ENCODE data around the gene MAPK6.
"Not testable (repeated sequence)": the region's sequence is repeated elsewhere in the genome, so short reads cannot be mapped to it uniquely, and the experiment has no call there.

Gene MAPK6

DNA sequence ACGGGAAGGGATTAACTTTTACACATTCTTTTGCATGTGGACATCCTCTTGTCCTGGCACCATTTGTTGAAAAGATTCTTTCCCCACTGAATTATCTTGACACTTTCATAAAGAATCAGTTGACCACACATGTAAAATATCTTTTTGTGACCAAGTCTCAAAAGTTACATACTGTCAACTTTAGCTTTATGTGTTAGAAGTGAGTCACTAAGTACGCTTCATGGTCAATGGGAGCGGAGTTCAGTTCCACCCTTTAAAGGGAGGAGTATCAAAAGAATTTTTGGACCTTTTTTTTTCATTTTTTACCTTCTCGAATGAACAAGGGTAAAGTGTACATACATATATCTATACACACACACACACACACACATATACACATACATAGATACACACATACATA, 35.4 kb downstream of the MAPK6 start:
- no peaks in the 10 kb centered on the region for H3K4me1 Mint-ChIP-seq
- H3K36me3 Mint-ChIP-seq: no peaks in the 10 kb centered on the region
- DNase-seq (ENCODE audit: low spot score in 2 of 2) (no peak), ATAC-seq (no peak)
- H3K27ac Mint-ChIP-seq: no peak overlapping the region
- no peak overlapping the region for H3K4me3 Mint-ChIP-seq
- no peaks in the 10 kb centered on the region for H3K9me3 Mint-ChIP-seq

DNA sequence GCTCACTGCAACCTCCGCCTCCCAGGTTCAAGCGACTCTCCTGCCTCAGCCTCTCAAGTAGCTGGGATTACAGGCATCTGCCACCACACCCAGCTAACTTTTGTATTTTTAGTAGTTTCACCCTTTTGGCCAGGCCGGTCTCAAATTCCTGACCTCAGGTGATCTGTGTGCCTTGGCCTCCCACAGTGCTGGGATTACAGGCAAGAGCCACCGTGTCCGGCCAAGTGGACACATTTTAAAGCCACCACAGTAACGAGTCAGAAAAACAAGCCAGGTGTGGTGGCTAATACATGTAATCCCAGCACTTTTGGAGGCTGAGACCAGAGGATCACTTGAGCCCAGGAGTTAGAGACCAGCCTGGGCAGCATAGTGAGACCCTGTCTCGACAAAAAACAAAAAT, 35.8 kb downstream of the MAPK6 start:
- H3K36me3 Mint-ChIP-seq; DNase-seq (ENCODE audit: low spot score in 2 of 2); H3K4me3 Mint-ChIP-seq; ATAC-seq; H3K9me3 Mint-ChIP-seq; H3K27ac Mint-ChIP-seq; H3K4me1 Mint-ChIP-seq: not testable (repeated sequence)

DNA sequence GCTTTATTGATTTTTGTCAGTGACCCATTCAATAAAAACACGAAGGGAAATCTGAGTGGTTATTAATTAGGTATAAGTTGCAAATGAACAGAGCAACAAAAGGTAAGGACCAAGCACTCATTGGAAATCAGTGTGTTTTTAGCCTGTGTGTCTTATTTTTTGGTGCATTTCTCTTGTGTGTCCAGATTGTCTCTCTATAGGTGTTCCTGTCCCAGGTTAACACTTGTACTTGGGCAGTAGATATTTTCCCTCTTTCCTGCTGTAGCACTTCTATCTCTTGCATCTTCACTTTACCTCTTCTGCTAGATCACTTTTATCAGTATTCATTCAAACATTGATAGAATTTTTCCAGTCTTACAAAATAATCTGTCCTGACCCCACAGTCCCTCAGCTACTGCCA, 37.0 kb downstream of the MAPK6 start:
- DNase-seq (ENCODE audit: low spot score in 2 of 2) (no peak), ATAC-seq (no peak)
- Mint-ChIP-seq H3K4me3 (no peak overlapping the region), H3K27ac (no peak overlapping the region), H3K9me3 (no peaks in the 10 kb centered on the region), H3K36me3 (no peaks in the 10 kb centered on the region), H3K4me1 (no peaks in the 10 kb centered on the region)

DNA sequence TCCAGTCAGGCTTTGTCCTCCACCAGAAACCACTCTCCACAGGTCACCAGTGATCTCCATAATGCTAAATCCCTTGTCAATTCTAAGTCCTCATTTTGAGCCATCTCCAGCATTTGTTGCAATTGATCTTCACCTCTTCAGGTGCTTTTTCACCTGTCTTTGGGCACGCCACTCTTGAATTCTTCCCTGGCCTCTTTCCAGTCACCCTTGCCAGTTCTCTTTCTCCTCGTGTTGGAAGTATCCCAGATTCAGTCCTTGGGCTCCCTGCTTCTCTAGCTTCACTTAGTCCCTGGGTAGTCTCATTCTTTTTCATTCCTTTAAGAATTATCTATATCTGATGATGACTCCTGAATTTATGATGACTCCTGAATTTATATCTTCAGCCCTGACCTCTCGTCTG, 37.5 kb downstream of the MAPK6 start:
- no peak for DNase-seq (ENCODE audit: low spot score in 2 of 2)
- ATAC-seq: no peak
- no peak overlapping the region for H3K27ac Mint-ChIP-seq
- H3K9me3 Mint-ChIP-seq: no peaks in the 10 kb centered on the region
- no peak overlapping the region for H3K4me3 Mint-ChIP-seq
- no peaks in the 10 kb centered on the region for H3K36me3 Mint-ChIP-seq
- no peaks in the 10 kb centered on the region for H3K4me1 Mint-ChIP-seq

DNA sequence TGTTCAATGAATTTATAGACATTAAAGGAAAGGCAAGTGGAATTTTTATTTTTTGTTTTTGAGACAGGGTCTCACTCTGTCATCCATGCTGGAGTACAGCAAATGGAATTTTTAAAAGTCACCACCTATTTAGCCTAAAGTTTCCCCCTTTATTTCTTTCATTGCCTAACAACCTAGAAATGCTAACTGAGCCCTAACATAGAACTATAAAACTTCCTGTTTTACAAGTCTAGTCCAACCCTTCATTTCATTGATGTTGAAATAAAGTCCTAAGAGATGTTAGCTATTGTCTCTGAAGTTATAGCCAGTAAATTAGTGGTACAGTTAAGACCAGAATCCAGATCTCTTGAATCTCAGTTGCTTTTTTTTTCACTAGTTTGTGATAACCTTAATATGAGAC, 39.0 kb downstream of the MAPK6 start:
- no peak for DNase-seq (ENCODE audit: low spot score in 2 of 2)
- ATAC-seq: no peak
- no peaks in the 10 kb centered on the region for H3K4me1 Mint-ChIP-seq
- no peak overlapping the region for H3K4me3 Mint-ChIP-seq
- no peaks in the 10 kb centered on the region for H3K9me3 Mint-ChIP-seq
- no peaks in the 10 kb centered on the region for H3K36me3 Mint-ChIP-seq
- H3K27ac Mint-ChIP-seq: peak overlapping the region; percentile 13

DNA sequence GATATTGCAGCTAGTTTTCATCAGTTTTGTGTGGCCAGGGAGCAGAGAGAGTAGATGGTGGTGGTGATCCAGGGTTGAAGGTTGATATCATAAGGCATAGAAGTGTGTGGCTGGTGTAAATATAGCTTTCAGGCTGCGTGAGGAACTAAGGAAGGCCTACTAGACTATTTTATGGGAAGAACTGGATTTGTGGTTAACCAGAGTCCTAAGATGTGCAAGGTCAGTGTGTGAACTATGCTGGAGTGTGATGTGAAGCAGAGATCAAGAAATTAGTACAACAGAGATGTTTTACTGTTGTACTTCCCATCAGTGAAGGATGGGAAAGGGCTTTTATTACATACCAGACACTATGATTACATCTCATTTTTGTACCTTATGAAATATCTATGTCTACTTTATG, 41.5 kb downstream of the MAPK6 start:
- Mint-ChIP-seq H3K27ac (peak overlapping the region; percentile 11), H3K36me3 (no peaks in the 10 kb centered on the region), H3K4me1 (no peaks in the 10 kb centered on the region), H3K4me3 (no peak overlapping the region), H3K9me3 (no peaks in the 10 kb centered on the region)
- DNase-seq (ENCODE audit: low spot score in 2 of 2) (no peak), ATAC-seq (no peak)

DNA sequence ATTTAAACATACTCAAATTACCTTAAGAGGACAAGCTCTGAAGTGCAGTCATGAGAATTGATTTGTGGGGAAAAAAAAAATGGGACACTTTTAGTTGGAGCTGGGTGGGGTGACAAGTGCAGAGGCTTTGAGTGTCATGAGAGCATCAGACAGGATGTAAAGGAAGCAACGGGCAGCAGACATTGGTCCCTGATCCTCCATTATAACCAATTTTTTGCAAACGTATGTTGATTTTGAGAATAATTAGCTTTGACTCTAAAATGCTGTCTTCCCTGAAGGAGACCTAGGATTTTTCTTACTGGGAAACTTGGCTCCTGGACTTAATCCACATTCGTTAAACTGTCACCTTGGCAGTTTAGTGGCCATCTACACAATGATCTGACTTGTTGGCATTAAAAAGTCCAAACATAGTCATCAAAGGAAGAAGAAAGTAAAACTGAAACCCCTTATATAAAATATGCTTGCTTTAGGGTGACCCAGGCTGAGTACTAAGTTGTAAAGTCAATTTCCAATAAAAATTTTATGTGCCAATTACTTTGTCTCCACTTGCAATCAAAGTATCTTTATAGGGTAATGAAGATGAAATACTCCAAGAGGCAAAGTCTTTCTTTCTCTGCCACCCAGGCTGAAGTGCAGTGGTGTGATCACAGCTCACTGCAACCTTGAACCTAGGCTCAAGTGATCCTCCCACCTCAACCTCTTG, 48.0 kb downstream of the MAPK6 start:
- Mint-ChIP-seq H3K9me3 (no peaks in the 10 kb centered on the region), H3K4me1 (peaks cover 14% of the 10 kb centered on the region), H3K27ac (peak overlapping the region; percentile 23), H3K36me3 (peaks cover 21% of the 10 kb centered on the region), H3K4me3 (no peak overlapping the region)
- DNase-seq (ENCODE audit: low spot score in 2 of 2) (no peak), ATAC-seq (peak; percentile 57)

DNA sequence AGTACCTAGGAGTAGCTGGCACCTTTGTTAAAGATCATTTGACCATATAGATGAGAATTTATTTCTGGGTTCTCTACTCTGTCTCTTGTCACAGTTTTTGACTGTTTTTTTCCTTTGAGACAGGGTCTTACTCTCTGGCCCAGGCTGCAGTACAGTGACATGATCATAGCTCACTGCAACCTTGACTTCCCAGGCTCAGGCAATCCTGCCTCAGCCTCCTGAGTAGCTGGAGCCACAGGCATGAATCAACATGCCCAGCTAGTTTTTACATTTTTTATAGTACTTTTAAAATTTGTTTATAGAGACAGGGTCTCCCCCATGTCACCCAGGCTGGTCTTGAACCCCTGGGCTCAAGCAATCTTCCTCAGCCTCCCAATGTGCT, 48.5 kb downstream of the MAPK6 start:
- peaks cover 14% of the 10 kb centered on the region for H3K4me1 Mint-ChIP-seq
- H3K9me3 Mint-ChIP-seq: no peaks in the 10 kb centered on the region
- H3K4me3 Mint-ChIP-seq: no peak overlapping the region
- H3K27ac Mint-ChIP-seq: peak overlapping the region; percentile 63
- DNase-seq (ENCODE audit: low spot score in 2 of 2): no peak
- no peak for ATAC-seq
- H3K36me3 Mint-ChIP-seq: peaks cover 21% of the 10 kb centered on the region

DNA sequence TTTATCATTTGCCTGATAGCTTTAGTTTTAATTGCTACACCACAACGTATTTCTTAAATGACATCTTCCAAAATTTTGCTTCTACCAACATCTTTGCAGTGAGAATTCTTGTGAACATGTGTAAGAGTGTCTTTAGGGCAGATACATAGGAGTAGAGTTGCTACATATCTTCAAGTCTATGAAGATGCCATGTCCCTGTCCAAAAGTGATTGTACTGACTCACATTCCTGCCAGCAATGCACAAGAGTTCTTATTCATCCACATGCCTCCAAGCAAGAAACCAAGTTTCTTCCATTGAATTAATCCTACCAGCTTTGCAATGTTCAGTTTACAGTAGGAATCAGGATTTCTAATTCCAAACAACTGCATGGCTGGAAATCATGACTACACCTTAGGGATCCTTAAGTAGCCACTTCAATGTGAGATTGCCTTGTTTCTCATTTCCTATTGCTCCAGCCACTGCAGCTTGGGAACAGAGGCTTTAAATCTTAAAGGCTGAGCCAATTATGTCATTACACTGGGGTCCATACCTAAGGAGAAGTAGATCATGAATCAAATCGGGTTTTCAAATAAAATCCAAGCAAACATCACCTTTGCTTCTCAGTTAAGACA, 49.1 kb downstream of the MAPK6 start:
- no peak for DNase-seq (ENCODE audit: low spot score in 2 of 2)
- Mint-ChIP-seq H3K9me3 (no peaks in the 10 kb centered on the region), H3K36me3 (peaks cover 21% of the 10 kb centered on the region), H3K4me1 (peaks cover 14% of the 10 kb centered on the region), H3K4me3 (no peak overlapping the region), H3K27ac (peak overlapping the region; percentile 63)
- no peak for ATAC-seq

DNA sequence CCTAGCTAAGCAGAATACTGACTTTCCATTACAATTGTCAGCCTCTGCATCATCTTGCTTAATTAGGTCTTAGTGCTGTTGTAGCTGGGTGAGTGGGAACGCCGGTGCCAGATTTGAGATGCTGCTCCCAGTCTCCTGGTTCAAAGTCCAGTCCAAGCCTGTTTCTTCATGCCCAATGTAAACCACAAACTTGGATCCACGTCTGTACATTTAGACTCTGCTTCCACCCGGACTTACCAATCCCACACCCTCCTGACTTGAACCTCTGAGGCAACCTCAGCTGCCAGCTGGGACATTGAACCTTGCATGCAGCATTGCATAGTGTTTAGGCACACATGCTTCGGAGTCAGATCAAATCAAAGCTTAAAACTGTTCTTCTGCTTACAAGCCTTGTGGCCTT, 50.5 kb downstream of the MAPK6 start:
- DNase-seq (ENCODE audit: low spot score in 2 of 2): no peak
- ATAC-seq: no peak

DNA sequence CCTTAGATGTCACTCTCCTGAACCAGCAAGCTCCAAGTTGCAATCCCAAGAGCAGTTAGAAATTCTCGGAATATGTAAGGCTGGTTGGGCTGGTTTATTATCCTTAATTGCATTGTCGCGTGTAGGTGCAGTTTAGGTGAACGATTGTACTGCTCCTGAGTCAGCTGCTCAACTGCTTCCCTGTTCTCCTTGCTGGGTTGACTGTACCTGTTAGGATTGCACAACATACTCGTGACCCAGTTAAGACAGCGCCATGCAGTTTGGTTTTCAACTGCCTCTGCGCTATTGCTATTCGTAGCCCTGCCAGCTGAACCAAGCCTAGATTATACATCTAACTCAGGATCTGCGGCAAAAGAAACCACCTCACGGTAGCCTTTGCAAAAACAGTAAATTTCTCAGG, 52.6 kb downstream of the MAPK6 start:
- peaks cover 11% of the 10 kb centered on the region for H3K36me3 Mint-ChIP-seq
- DNase-seq (ENCODE audit: low spot score in 2 of 2) (no peak), ATAC-seq (no peak)
- H3K27ac Mint-ChIP-seq: no peak overlapping the region
- H3K9me3 Mint-ChIP-seq: no peaks in the 10 kb centered on the region
- no peak overlapping the region for H3K4me3 Mint-ChIP-seq
- peaks cover 14% of the 10 kb centered on the region for H3K4me1 Mint-ChIP-seq

More for the DNA sequence above, 50.5 kb downstream of the MAPK6 start:
- Mint-ChIP-seq H3K27ac (peak overlapping the region; percentile 54), H3K9me3 (no peaks in the 10 kb centered on the region), H3K4me3 (no peak overlapping the region), H3K4me1 (peaks cover 14% of the 10 kb centered on the region), H3K36me3 (peaks cover 21% of the 10 kb centered on the region)

DNA sequence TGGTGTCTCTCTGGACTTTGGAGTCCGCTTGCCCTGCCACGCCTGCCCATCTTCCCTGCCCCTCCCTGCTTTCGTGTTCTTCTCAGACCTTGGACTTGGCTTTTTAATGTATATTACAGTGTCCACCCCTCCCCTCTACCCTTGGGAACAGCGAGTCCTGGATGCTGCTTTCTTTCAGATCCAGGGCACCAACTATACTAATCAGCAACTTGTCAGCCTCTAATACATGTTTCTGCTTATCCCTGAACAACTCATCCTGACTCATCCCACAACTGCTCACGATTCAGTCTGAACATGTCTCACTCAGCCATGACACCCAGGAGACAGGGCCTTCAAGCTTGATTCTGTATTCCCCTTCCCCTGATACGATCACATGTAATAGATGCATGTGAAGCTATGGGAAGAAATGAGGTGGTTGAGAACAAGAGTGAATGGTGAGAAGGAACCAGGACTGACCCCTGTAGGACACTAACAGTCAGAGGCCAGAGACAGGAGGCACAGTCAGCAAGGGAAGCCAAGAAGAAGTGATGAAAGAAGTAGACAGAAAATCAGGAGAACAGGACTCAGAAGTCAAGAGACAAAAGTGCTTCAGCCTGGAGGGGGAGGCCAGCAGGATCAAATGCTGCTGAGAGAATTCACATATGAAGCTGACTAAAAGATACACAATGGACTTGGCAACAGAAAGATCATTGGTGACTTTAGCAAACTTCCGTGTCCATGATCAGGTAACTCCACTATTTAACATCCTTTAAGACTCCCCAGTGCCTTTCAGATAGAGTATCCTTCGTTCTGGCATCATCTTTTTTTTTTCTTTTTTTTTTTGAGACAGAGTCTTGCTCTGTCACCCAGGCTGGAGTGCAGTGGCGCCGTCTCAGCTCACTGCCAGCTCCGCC, 58.1 kb downstream of the MAPK6 start:
- ATAC-seq (peak; percentile 96), DNase-seq (ENCODE audit: low spot score in 2 of 2) (peak in 1 of 2 donors; percentile 58)
- H3K27ac Mint-ChIP-seq: peak overlapping the region; percentile 32

DNA sequence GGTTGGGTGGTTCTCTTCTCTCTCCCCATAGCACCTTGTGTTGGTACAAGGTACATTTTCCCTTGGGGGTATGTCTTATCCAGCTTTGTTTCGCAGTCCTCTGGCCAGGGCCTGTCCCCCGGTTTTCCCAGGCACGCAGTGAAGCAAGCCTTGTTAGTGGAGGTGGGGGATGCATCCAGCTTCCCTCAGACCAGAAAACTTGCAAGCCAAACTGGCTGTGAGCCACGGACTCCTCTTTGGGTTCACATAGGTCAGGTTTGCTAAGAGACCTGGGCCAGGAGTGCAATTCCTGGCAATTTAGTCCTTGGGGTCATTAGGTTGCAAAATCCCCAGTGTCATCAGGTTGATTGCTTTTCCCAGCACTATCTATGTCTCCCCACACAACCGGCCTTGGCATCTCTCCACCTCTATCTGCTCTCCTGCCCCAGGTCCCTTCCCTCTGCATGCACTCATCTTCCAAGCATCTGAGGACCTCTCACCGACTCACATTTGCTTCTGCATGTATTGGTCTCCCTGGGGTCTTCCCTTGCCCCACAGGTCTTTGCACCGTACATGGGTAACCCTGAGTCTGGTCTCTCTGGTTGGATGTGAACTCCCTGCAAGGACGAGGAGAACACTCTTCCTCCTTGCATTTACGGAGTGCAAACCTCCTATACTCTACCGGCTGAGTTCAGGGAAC, 59.3 kb downstream of the MAPK6 start:
- no peaks in the 10 kb centered on the region for H3K9me3 Mint-ChIP-seq
- no peak for DNase-seq (ENCODE audit: low spot score in 2 of 2)
- H3K36me3 Mint-ChIP-seq: no peaks in the 10 kb centered on the region
- peaks cover 36% of the 10 kb centered on the region for H3K4me1 Mint-ChIP-seq
- H3K4me3 Mint-ChIP-seq: no peak overlapping the region
- no peak overlapping the region for H3K27ac Mint-ChIP-seq
- ATAC-seq: no peak

More for the DNA sequence above, 58.1 kb downstream of the MAPK6 start:
- no peaks in the 10 kb centered on the region for H3K36me3 Mint-ChIP-seq
- no peaks in the 10 kb centered on the region for H3K9me3 Mint-ChIP-seq
- peaks cover 24% of the 10 kb centered on the region for H3K4me1 Mint-ChIP-seq
- H3K4me3 Mint-ChIP-seq: no peak overlapping the region

DNA sequence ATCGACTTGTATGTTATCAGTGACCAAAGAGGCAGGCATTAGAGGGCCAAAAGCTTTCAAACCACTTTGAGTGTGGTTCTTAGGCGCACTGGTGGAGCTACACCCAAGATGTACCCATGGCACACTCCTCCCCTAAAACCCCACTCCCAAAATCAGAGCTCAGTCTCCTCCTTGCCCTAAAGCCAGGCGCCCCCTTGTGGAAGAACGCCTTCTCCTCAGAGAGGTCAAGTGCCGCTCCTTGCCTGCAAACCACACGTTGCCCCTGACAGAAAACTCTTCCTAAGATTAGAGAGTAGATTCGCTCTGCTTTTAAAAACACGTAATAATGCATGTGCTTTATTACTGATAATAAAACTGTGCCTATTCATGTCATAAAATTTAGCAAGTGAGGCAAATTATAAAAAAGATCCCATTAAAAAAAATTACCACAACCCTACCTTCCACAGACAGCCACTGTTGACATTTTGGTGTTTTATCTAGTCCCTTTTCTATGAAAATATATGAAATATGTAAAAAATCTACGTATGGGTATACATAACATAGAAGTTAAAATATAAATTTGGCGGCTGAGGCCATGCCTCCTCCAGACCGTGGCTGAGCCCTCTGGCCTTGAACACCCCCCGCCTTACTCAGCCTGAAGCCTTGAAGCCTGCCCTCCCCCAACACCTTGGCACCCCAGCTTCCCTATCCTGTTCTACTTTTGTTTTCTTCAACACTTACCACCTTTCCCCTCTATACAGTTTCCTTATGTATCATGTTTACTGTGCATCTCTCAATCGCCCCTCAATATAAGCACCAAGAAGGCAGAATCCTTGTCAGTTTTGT, 60.1 kb downstream of the MAPK6 start:
- Mint-ChIP-seq H3K27ac (no peak overlapping the region), H3K36me3 (no peaks in the 10 kb centered on the region), H3K4me3 (no peak overlapping the region), H3K4me1 (peaks cover 42% of the 10 kb centered on the region), H3K9me3 (no peaks in the 10 kb centered on the region)
- ATAC-seq (peak; percentile 77), DNase-seq (ENCODE audit: low spot score in 2 of 2) (peak; percentile 76 to 89)
